ENCODE data around the gene AMY1B.
"Not testable (repeated sequence)": the region's sequence is repeated elsewhere in the genome, so short reads cannot be mapped to it uniquely, and the experiment has no call there.

Gene AMY1B

DNA sequence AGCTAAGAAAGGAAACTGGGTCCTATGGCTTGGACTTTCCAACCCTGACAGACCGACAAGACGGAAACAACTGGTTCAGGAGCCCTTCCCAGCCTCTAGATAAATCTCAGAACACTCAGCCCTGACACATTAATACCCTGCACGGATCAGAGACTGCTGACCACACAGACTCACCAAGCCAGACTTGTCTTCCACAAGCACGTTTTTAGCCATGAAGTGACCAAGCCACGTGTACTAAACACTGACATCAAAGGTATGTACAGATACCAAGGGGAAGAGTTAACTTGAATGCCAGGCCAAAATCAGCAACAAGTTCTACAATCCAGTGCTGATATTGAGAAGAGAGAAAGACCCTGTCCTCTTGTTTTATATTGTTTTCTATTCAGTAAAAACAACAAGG, at the start of gene AMY1B:
AMY1B (minus strand) TSS at position 101 of the 400 bp plus-strand sequence. CDS start 571 bp downstream, outside the sequence.
- DNase-seq (ENCODE audit: low read depth); H3K4me3 ChIP-seq (ENCODE audit: low read depth, low read length): not testable (repeated sequence)

DNA sequence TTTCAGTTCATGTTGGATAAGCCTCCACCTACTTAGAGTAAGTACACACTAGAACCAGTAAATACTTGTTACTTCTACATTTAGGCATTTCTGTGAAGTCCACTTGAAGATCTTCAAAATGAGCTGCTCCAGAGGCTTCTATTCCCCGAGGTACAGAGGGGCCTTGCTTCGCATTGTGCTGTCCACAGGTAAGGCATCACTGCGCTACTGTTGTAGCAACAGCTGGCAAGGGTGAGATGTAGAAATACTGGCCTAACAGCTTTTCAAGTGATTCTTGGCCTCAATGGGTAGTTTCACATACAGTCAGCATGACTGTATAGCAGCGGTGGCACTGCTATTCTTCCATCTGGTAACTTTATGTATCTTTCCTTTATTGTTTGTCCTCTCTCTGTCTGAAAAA, 49.0 kb upstream of the AMY1B start:
- H3K4me3 ChIP-seq (ENCODE audit: low read depth, low read length); DNase-seq (ENCODE audit: low read depth): not testable (repeated sequence)

DNA sequence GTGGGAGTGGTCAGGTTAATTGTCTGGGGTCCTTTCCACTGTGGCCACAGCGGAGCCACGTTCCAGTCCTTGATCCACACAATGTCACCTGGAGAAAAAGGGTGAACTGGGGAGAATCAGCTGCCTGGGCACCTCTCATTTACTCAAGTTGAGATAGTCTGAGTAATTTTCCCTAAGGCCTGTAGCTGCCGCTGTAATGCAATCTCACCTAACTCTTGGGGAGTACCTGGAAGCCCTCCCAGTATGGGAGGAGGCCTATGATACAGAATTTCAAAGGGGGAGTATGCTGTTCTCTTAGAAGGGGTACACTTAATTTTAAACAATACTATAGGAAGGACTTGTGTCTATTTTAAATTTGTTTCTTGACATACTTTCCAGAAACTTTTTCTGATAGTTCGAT, 48.4 kb upstream of the AMY1B start:
- not testable (repeated sequence) for H3K4me3 ChIP-seq (ENCODE audit: low read depth, low read length); DNase-seq (ENCODE audit: low read depth)

DNA sequence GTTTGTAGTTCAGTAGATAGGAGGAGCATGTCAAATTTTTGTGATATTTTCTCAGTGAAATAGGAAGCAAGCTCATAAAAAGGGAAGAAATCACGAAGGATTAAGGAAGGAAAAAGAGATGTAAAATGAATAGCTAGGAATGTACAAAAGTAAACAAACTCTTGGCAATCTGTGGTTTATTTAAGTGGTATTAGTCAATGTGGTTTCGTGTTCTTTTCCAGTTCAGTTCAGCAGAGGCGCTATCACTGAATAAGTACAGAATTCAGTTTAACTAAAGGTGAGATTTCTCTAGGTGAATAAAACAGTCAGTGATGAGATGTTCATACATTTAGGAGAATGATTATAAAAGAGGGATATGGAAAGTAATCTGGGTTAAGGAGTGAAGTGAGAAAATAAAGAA, 42.0 kb upstream of the AMY1B start:
- not testable (repeated sequence) for H3K4me3 ChIP-seq (ENCODE audit: low read depth, low read length); DNase-seq (ENCODE audit: low read depth)

- not testable (repeated sequence) for H3K4me3 ChIP-seq (ENCODE audit: low read depth, low read length); DNase-seq (ENCODE audit: low read depth)
These were observed 39.3 kb upstream of the AMY1B start for GRCh38 chr1:103735334-103735733.

GRCh38 chr1:103721473-103721872, 25.5 kb upstream of the AMY1B start:
- not testable (repeated sequence) for DNase-seq (ENCODE audit: low read depth)

GRCh38 chr1:103717404-103717803, 21.4 kb upstream of the AMY1B start:
- DNase-seq (ENCODE audit: low read depth); H3K4me3 ChIP-seq (ENCODE audit: low read depth, low read length): not testable (repeated sequence)

More at GRCh38 chr1:103721473-103721872, 25.5 kb upstream of the AMY1B start:
- H3K4me3 ChIP-seq (ENCODE audit: low read depth, low read length), result not testable (repeated sequence)

DNA sequence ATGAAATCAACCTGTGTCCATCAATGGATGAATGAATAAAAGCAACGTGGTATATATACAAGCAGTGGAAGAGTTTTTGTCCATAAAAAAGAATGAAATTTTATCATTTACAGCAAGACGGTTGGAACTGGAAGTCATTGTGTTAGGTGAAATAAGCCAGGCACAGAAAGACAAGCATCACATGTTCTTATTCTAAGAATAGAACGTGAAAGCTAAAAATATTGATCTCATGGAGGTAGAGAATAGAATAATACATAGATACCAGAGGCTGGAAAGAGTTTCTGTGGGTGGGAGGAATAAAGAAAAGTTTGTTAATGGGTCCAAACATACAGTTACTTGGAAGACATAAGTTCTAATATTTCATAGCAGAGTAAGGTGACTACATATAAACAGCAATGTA, 14.4 kb upstream of the AMY1B start:
- not testable (repeated sequence) for H3K4me3 ChIP-seq (ENCODE audit: low read depth, low read length); DNase-seq (ENCODE audit: low read depth)

DNA sequence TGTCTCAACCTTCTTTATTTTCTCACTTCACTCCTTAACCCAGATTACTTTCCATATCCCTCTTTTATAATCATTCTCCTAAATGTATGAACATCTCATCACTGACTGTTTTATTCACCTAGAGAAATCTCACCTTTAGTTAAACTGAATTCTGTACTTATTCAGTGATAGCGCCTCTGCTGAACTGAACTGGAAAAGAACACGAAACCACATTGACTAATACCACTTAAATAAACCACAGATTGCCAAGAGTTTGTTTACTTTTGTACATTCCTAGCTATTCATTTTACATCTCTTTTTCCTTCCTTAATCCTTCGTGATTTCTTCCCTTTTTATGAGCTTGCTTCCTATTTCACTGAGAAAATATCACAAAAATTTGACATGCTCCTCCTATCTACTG, 11.7 kb upstream of the AMY1B start:
- not testable (repeated sequence) for H3K4me3 ChIP-seq (ENCODE audit: low read depth, low read length); DNase-seq (ENCODE audit: low read depth)

- H3K4me3 ChIP-seq (ENCODE audit: low read depth, low read length); DNase-seq (ENCODE audit: low read depth): not testable (repeated sequence)
These were observed 5.2 kb upstream of the AMY1B start for GRCh38 chr1:103701256-103701655.

GRCh38 chr1:103700669-103701068, 4.7 kb upstream of the AMY1B start:
- H3K4me3 ChIP-seq (ENCODE audit: low read depth, low read length); DNase-seq (ENCODE audit: low read depth): not testable (repeated sequence)

DNA sequence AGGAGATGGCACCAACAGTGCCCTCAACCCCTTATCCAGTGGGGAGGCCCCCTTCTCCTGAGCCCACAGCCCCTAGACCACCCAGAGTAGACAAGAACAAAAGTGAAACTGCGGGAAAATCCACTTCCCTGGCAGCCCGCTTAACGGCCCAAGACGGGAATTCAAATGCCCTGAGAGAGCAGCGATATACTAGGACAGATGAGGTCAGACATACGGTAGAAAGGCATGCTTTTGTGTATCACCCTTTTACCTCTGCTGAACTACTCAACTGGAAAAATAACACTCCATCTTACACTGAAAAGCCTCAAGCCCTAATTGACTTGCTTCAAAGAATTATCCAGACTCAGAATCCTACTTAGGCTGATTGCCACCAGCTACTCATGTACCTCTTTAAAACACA, 1.4 kb upstream of the AMY1B start:
- not testable (repeated sequence) for H3K4me3 ChIP-seq (ENCODE audit: low read depth, low read length); DNase-seq (ENCODE audit: low read depth)

DNA sequence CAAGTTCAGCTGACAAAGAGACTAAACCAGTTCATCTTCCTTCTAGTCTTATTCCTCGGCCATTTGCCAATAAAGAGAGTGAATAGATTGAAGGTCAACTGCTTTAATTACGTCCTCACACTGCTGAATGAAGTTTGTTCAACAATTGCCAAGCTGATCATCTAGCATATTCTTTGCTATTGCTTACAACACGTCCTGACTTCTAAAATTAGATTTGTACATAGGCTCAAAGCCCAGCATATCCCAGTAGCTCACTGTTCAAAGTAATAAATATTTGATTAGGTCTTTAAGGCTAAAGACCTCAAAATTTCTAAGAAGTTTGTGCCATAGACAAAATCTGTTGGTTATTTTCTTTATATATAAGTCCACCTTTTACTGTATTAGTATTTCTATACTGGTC, 19.7 kb downstream of the AMY1B start:
- not testable (repeated sequence) for DNase-seq (ENCODE audit: low read depth); H3K4me3 ChIP-seq (ENCODE audit: low read depth, low read length)

DNA sequence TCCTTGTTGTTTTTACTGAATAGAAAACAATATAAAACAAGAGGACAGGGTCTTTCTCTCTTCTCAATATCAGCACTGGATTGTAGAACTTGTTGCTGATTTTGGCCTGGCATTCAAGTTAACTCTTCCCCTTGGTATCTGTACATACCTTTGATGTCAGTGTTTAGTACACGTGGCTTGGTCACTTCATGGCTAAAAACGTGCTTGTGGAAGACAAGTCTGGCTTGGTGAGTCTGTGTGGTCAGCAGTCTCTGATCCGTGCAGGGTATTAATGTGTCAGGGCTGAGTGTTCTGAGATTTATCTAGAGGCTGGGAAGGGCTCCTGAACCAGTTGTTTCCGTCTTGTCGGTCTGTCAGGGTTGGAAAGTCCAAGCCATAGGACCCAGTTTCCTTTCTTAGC, 40.5 kb downstream of the AMY1B start, which contains the start of gene AMY1A:
AMY1A (plus strand) TSS at position 301 of the 400 bp plus-strand sequence. CDS start 571 bp downstream, outside the sequence.
- H3K4me3 ChIP-seq (ENCODE audit: low read depth, low read length); DNase-seq (ENCODE audit: low read depth): not testable (repeated sequence)

DNA sequence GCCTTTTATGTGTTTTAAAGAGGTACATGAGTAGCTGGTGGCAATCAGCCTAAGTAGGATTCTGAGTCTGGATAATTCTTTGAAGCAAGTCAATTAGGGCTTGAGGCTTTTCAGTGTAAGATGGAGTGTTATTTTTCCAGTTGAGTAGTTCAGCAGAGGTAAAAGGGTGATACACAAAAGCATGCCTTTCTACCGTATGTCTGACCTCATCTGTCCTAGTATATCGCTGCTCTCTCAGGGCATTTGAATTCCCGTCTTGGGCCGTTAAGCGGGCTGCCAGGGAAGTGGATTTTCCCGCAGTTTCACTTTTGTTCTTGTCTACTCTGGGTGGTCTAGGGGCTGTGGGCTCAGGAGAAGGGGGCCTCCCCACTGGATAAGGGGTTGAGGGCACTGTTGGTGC, 41.9 kb downstream of the AMY1B start:
- DNase-seq (ENCODE audit: low read depth); H3K4me3 ChIP-seq (ENCODE audit: low read depth, low read length): not testable (repeated sequence)

- not testable (repeated sequence) for H3K4me3 ChIP-seq (ENCODE audit: low read depth, low read length); DNase-seq (ENCODE audit: low read depth)
These were observed 45.1 kb downstream of the AMY1B start for GRCh38 chr1:103650889-103651288.

DNA sequence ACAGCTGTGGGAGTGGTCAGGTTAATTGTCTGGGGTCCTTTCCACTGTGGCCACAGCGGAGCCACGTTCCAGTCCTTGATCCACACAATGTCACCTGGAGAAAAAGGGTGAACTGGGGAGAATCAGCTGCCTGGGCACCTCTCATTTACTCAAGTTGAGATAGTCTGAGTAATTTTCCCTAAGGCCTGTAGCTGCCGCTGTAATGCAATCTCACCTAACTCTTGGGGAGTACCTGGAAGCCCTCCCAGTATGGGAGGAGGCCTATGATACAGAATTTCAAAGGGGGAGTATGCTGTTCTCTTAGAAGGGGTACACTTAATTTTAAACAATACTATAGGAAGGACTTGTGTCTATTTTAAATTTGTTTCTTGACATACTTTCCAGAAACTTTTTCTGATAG, 45.7 kb downstream of the AMY1B start:
- DNase-seq (ENCODE audit: low read depth); H3K4me3 ChIP-seq (ENCODE audit: low read depth, low read length): not testable (repeated sequence)

DNA sequence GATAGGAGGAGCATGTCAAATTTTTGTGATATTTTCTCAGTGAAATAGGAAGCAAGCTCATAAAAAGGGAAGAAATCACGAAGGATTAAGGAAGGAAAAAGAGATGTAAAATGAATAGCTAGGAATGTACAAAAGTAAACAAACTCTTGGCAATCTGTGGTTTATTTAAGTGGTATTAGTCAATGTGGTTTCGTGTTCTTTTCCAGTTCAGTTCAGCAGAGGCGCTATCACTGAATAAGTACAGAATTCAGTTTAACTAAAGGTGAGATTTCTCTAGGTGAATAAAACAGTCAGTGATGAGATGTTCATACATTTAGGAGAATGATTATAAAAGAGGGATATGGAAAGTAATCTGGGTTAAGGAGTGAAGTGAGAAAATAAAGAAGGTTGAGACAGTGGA, 52.1 kb downstream of the AMY1B start:
- DNase-seq (ENCODE audit: low read depth); H3K4me3 ChIP-seq (ENCODE audit: low read depth, low read length): not testable (repeated sequence)

- DNase-seq (ENCODE audit: low read depth); H3K4me3 ChIP-seq (ENCODE audit: low read depth, low read length): not testable (repeated sequence)
These were observed 54.8 kb downstream of the AMY1B start for GRCh38 chr1:103641194-103641593.

All from skeletal muscle cell (primary cell).